ENCODE results near the gene UTP3. TPM values are rescaled to one million over a fixed set of nuclear protein-coding genes. Genes with fewer than 3 reads are reported as not detected.

Gene UTP3
- total RNA-seq, 1 donor from 2014 or later: 15.7 TPM

GRCh38 chr4:70713453-70714078 is 25.2 kb downstream of the UTP3 start:
- intact Hi-C loops (cut with DNase I): no loop called here
- H3K27ac ChIP-seq: no peak overlapping the region
- TF ChIP-seq POLR2A (IDR thresholded peaks at IDR 0.05): no peak
- no peak for TF ChIP-seq POLR2AphosphoS5 (IDR thresholded peaks at IDR 0.05; ENCODE audit: insufficient read depth in 1 of 2, low read depth in 1 of 2)
- no peak for TF ChIP-seq CTCF (IDR thresholded peaks at IDR 0.05)
- H3K4me1 ChIP-seq: no peaks in the 10 kb centered on the region
- no peak for DNase-seq (ENCODE audit: extremely low spot score in 2 of 2)
- H3K9me3 ChIP-seq: no peaks in the 10 kb centered on the region
- no peak overlapping the region for H3K4me3 ChIP-seq
- no peaks in the 10 kb centered on the region for H3K36me3 ChIP-seq
- H3K27me3 ChIP-seq: no peaks in the 10 kb centered on the region

- no peaks in the 10 kb centered on the region for H3K9me3 ChIP-seq
- H3K27ac ChIP-seq: no peak overlapping the region
- intact Hi-C loops (cut with DNase I): no loop called here
- no peak for DNase-seq (ENCODE audit: extremely low spot score in 2 of 2)
- no peak for TF ChIP-seq POLR2AphosphoS5 (IDR thresholded peaks at IDR 0.05; ENCODE audit: insufficient read depth in 1 of 2, low read depth in 1 of 2)
- no peak for TF ChIP-seq CTCF (IDR thresholded peaks at IDR 0.05)
- TF ChIP-seq POLR2A (IDR thresholded peaks at IDR 0.05): no peak
- H3K4me3 ChIP-seq: no peak overlapping the region
- H3K36me3 ChIP-seq: no peaks in the 10 kb centered on the region
- H3K4me1 ChIP-seq: no peaks in the 10 kb centered on the region
- H3K27me3 ChIP-seq: no peaks in the 10 kb centered on the region
Observed at GRCh38 chr4:70714079-70714887, 26.0 kb downstream of the UTP3 start.

- Histone ChIP-seq H3K4me3 (no peak overlapping the region), H3K27me3 (no peaks in the 10 kb centered on the region), H3K4me1 (no peaks in the 10 kb centered on the region), H3K9me3 (no peaks in the 10 kb centered on the region), H3K36me3 (no peaks in the 10 kb centered on the region), H3K27ac (no peak overlapping the region)
- no peak for TF ChIP-seq CTCF (IDR thresholded peaks at IDR 0.05)
- no peak for TF ChIP-seq POLR2A (IDR thresholded peaks at IDR 0.05)
- TF ChIP-seq POLR2AphosphoS5 (IDR thresholded peaks at IDR 0.05; ENCODE audit: insufficient read depth in 1 of 2, low read depth in 1 of 2): no peak
- DNase-seq (ENCODE audit: extremely low spot score in 2 of 2): no peak
- intact Hi-C loops (cut with DNase I): no loop called here
Observed at GRCh38 chr4:70715097-70715496, 26.8 kb downstream of the UTP3 start.

GRCh38 chr4:70718811-70719604 is 30.7 kb downstream of the UTP3 start:
- no peaks in the 10 kb centered on the region for H3K27me3 ChIP-seq
- TF ChIP-seq CTCF (IDR thresholded peaks at IDR 0.05) (no peak), POLR2A (IDR thresholded peaks at IDR 0.05) (no peak), POLR2AphosphoS5 (IDR thresholded peaks at IDR 0.05; ENCODE audit: insufficient read depth in 1 of 2, low read depth in 1 of 2) (peak in 1 of 2 donors; percentile 54)
- H3K4me1 ChIP-seq: peaks cover 6% of the 10 kb centered on the region
- H3K4me3 ChIP-seq: no peak overlapping the region
- no peak for DNase-seq (ENCODE audit: extremely low spot score in 2 of 2)
- no peaks in the 10 kb centered on the region for H3K9me3 ChIP-seq
- no peak overlapping the region for H3K27ac ChIP-seq
- intact Hi-C loops (cut with DNase I): no loop called here
- no peaks in the 10 kb centered on the region for H3K36me3 ChIP-seq
